SU-DHL-6 (cell line): Measurements from ENCODE around the gene ARHGEF39.
A peak's percentile ranks its signal among the peaks of the same experiment; 100 is the strongest.

Source experiments
- H2AFZ ChIP-seq: fragments of 200-600 bp; sonication (generic); 2 replicates; pipeline ENCODE4 v1.6.1; 2014; ENCODE audit warnings: low read depth, mild to moderate bottlenecking, moderate library complexity, mixed read lengths, antibody characterized with exemption, low read length; ENCODE audit not compliant: severe bottlenecking
- H3F3A ChIP-seq: fragments of 200-600 bp; shearing (Covaris generic); 2 replicates; pipeline ENCODE4 v1.6.0; 2016; ENCODE audit warnings: antibody characterized with exemption, mild to moderate bottlenecking; ENCODE audit not compliant: insufficient read depth
- H3K27ac ChIP-seq: fragments of 200-600 bp; sonication (generic); 2 replicates; pipeline ENCODE4 v1.5.1; 2016; ENCODE audit warnings: low read depth, mild to moderate bottlenecking, low read length, moderate library complexity, mixed read lengths
- H3K27me3 ChIP-seq: fragments of 200-600 bp; sonication (generic), shearing (Covaris generic); 2 replicates; pipeline ENCODE4 v1.6.0; 2014; ENCODE audit warnings: mild to moderate bottlenecking, low read length
- H3K36me3 ChIP-seq: fragments of 200-600 bp; sonication (generic); 2 replicates; pipeline ENCODE4 v1.6.1; 2014; ENCODE audit warnings: mild to moderate bottlenecking, low read length, mixed read lengths
- H3K4me2 ChIP-seq: fragments of 300-600, 200-600 bp; shearing (Covaris generic), sonication (generic); 2 replicates; pipeline ENCODE4 v1.6.0; 2014; ENCODE audit warnings: low read length, low read depth, mild to moderate bottlenecking; ENCODE audit not compliant: poor library complexity, severe bottlenecking
- H3K4me3 ChIP-seq: fragments of 200-600 bp; sonication (generic); 2 replicates; pipeline ENCODE4 v1.5.1; 2014; ENCODE audit warnings: antibody characterized with exemption, low read length, mild to moderate bottlenecking, mixed read lengths; ENCODE audit not compliant: insufficient read depth, poor library complexity, severe bottlenecking
- H3K79me2 ChIP-seq: fragments of 200-600 bp; sonication (generic); 2 replicates; pipeline ENCODE4 v1.6.1; 2014; ENCODE audit warnings: mild to moderate bottlenecking, low read length, moderate library complexity; ENCODE audit not compliant: insufficient read depth
- H3K9ac ChIP-seq: fragments of 200-600 bp; sonication (generic); 2 replicates; pipeline ENCODE4 v1.7.0; 2014; ENCODE audit warnings: mild to moderate bottlenecking, low read length
- H3K9me2 ChIP-seq: fragments of 200-600 bp; sonication (generic); replicated peaks from 2 replicates; pipeline ENCODE4 v1.6.1; 2014; ENCODE audit warnings: low read length; ENCODE audit not compliant: insufficient read depth
- H3K9me3 ChIP-seq: fragments of 200-600 bp; sonication (generic); 2 replicates; pipeline ENCODE4 v1.6.1; 2014; ENCODE audit warnings: low read length, mixed read lengths; ENCODE audit not compliant: insufficient read depth
- H4K20me1 ChIP-seq: fragments of 200-600 bp; sonication (generic); 2 replicates; pipeline ENCODE4 v1.6.1; 2014; ENCODE audit warnings: low read depth, mild to moderate bottlenecking, antibody characterized with exemption, low read length, moderate library complexity, mixed read lengths
- CTCF ChIP-seq: fragments of 200-600 bp; sonication (generic); IDR thresholded peaks from one replicate; pipeline ENCODE4 v1.5.1; 2017; ENCODE audit warnings: antibody characterized with exemption, mild to moderate bottlenecking, low read length, moderate library complexity; ENCODE audit not compliant: insufficient read depth, poor library complexity, severe bottlenecking
- EZH2phosphoT487 ChIP-seq: fragments of 200-600 bp; sonication (generic), shearing (Covaris generic); conservative IDR thresholded peaks from 2 replicates; pipeline ENCODE4 v1.6.1; 2018; ENCODE audit warnings: mild to moderate bottlenecking, antibody characterized with exemption, low read length, moderate library complexity, mixed read lengths

Gene ARHGEF39

GRCh38 chr9:35652829-35653209, 12.2 kb downstream of the ARHGEF39 start:
- H2AFZ ChIP-seq, result no peak overlapping the region
- H3K9me3 ChIP-seq, result no peaks in the 10 kb centered on the region
- no peak overlapping the region for H3K4me2 ChIP-seq
- no peaks in the 10 kb centered on the region for H3K9me2 ChIP-seq
- peaks cover 10% of the 10 kb centered on the region for H3K79me2 ChIP-seq
- H3K27ac ChIP-seq, result no peak overlapping the region
- TF ChIP-seq CTCF (no peak), EZH2phosphoT487 (no peak)
- H3K9ac ChIP-seq, result no peak overlapping the region
- no peaks in the 10 kb centered on the region for H3K36me3 ChIP-seq
- H3K4me3 ChIP-seq, result no peak overlapping the region
- H3F3A ChIP-seq, result peaks cover 42% of the 10 kb centered on the region
- no peaks in the 10 kb centered on the region for H3K27me3 ChIP-seq
- no peaks in the 10 kb centered on the region for H4K20me1 ChIP-seq

- no peaks in the 10 kb centered on the region for H3K36me3 ChIP-seq
- no peak for TF ChIP-seq CTCF
- TF ChIP-seq EZH2phosphoT487, result no peak
- H2AFZ ChIP-seq, result no peak overlapping the region
- H3K27ac ChIP-seq, result no peak overlapping the region; the same call in 1 of the 2 replicates
- no peaks in the 10 kb centered on the region for H3K27me3 ChIP-seq
- no peaks in the 10 kb centered on the region for H3K9me2 ChIP-seq
- H3K9ac ChIP-seq, result no peak overlapping the region
- no peak overlapping the region for H3K4me3 ChIP-seq
- no peak overlapping the region for H3K4me2 ChIP-seq
- no peaks in the 10 kb centered on the region for H3K9me3 ChIP-seq
- H3K79me2 ChIP-seq, result peaks cover 10% of the 10 kb centered on the region
- peaks cover 45% of the 10 kb centered on the region for H3F3A ChIP-seq
- H4K20me1 ChIP-seq, result no peaks in the 10 kb centered on the region
Observed at GRCh38 chr9:35651956-35652828, 12.8 kb downstream of the ARHGEF39 start.

- Histone ChIP-seq H3K9me2 (no peaks in the 10 kb centered on the region), H3K79me2 (peaks cover 10% of the 10 kb centered on the region), H3K36me3 (no peaks in the 10 kb centered on the region), H3K9me3 (no peaks in the 10 kb centered on the region), H3K4me2 (peak within 1 kb of the TSS; percentile 80), H2AFZ (peak within 1 kb of the TSS; percentile 54), H3K27me3 (no peaks in the 10 kb centered on the region), H4K20me1 (no peaks in the 10 kb centered on the region), H3F3A (peaks cover 49% of the 10 kb centered on the region), H3K9ac (peak within 1 kb of the TSS; percentile 76), H3K4me3 (peak within 1 kb of the TSS; percentile 78), H3K27ac (peak within 1 kb of the TSS; percentile 91)
- TF ChIP-seq CTCF, result no peak
- TF ChIP-seq EZH2phosphoT487, result no peak
Observed at GRCh38 chr9:35650341-35651158, 14.4 kb downstream of the ARHGEF39 start, which contains the start of gene SIT1. Gene SIT1, minus strand, starts transcription at chr9:35650931. Its CDS starts 78 bp downstream, at chr9:35650853.
